ENCODE measurements around the gene PCSK7. TPM values are rescaled to one million over a fixed set of nuclear protein-coding genes. Genes with fewer than 3 reads are reported as not detected.
"Not testable (repeated sequence)": the region's sequence is repeated elsewhere in the genome, so short reads cannot be mapped to it uniquely, and the experiment has no call there.

PCSK7 gene
- total RNA-seq, 2 experiments from 2014 or later: 98.8 to 107 TPM

- H3K27ac Mint-ChIP-seq: no peak overlapping the region
- DNase-seq: no peak
- POLR2A ChIA-PET: no interaction called here
Observed at GRCh38 chr11:117185736-117186430, 46.0 kb downstream of the PCSK7 start.

GRCh38 chr11:117183724-117184349 is 48.0 kb downstream of the PCSK7 start:
- H3K4me3 Mint-ChIP-seq: no peak overlapping the region
- no peak overlapping the region for H3K27ac Mint-ChIP-seq
- H3K9me3 Mint-ChIP-seq: no peaks in the 10 kb centered on the region
- ChIA-PET CTCF (interaction anchor here (1.1 to 8.8 kb wide), 2 partner anchors 13 to 46 kb away, joined by 3 to 125 read pairs; partner anchors contain the start of genes PCSK7 and RNF214), POLR2A (interaction anchor here (1.5 kb wide), 1 partner anchor 13 kb away, joined by 5 read pairs; no protein-coding TSS in a partner anchor)
- DNase-seq (no peak), ATAC-seq (no peak)
- no peak for TF ChIP-seq CTCF (IDR thresholded peaks at IDR 0.05)
- H3K4me1 Mint-ChIP-seq (ENCODE audit: low read depth): peaks cover 18% of the 10 kb centered on the region
- intact Hi-C loops (cut with micrococcal nuclease): no loop called here
- H3K36me3 Mint-ChIP-seq (ENCODE audit: low read depth): no peaks in the 10 kb centered on the region
- H3K27me3 Mint-ChIP-seq: no peaks in the 10 kb centered on the region

More at GRCh38 chr11:117185736-117186430, 46.0 kb downstream of the PCSK7 start:
- Mint-ChIP-seq H3K36me3 (ENCODE audit: low read depth) (no peaks in the 10 kb centered on the region), H3K9me3 (no peaks in the 10 kb centered on the region), H3K27me3 (no peaks in the 10 kb centered on the region), H3K4me3 (no peak overlapping the region), H3K4me1 (ENCODE audit: low read depth) (peaks cover 3% of the 10 kb centered on the region)
- CTCF ChIA-PET: interaction anchor here (1.1 kb wide), 1 partner anchor 39 kb away, joined by 3 read pairs; no protein-coding TSS in a partner anchor
- intact Hi-C loops (cut with micrococcal nuclease): no loop called here
- no peak for TF ChIP-seq CTCF (IDR thresholded peaks at IDR 0.05)
- no peak for ATAC-seq

- H3K36me3 Mint-ChIP-seq (ENCODE audit: low read depth); intact Hi-C loops (cut with micrococcal nuclease); H3K4me3 Mint-ChIP-seq; H3K27me3 Mint-ChIP-seq; H3K27ac Mint-ChIP-seq; H3K9me3 Mint-ChIP-seq; DNase-seq; ATAC-seq: not testable (repeated sequence)
- ChIA-PET CTCF (interaction anchor here (1.1 to 8.8 kb wide), 2 partner anchors 14 to 46 kb away, joined by 3 to 125 read pairs; partner anchors contain the start of genes PCSK7 and RNF214), POLR2A (interaction anchor here (1.5 kb wide), 1 partner anchor 14 kb away, joined by 5 read pairs; no protein-coding TSS in a partner anchor)
- peaks cover 22% of the 10 kb centered on the region for H3K4me1 Mint-ChIP-seq (ENCODE audit: low read depth)
Observed at GRCh38 chr11:117183178-117183577, 48.7 kb downstream of the PCSK7 start.

- H3K9me3 Mint-ChIP-seq: no peaks in the 10 kb centered on the region
- H3K36me3 Mint-ChIP-seq (ENCODE audit: low read depth): no peaks in the 10 kb centered on the region
- H3K27me3 Mint-ChIP-seq: no peaks in the 10 kb centered on the region
- peaks cover 28% of the 10 kb centered on the region for H3K4me1 Mint-ChIP-seq (ENCODE audit: low read depth)
- no peak for TF ChIP-seq CTCF (IDR thresholded peaks at IDR 0.05)
- H3K27ac Mint-ChIP-seq: no peak overlapping the region
- CTCF ChIA-PET: interaction anchor here (1.8 to 8.8 kb wide), 4 partner anchors 11 to 47 kb away, joined by 4 to 125 read pairs (median 23); partner anchors contain the start of genes PCSK7 and RNF214
- DNase-seq (no peak), ATAC-seq (no peak)
- POLR2A ChIA-PET: interaction anchor here (1.0 to 1.5 kb wide), 2 partner anchors 15 to 409 kb away, joined by 3 to 5 read pairs; partner anchors contain the start of gene BUD13
- intact Hi-C loops (cut with micrococcal nuclease): no loop called here
- no peak overlapping the region for H3K4me3 Mint-ChIP-seq
Observed at GRCh38 chr11:117182551-117182935, 49.3 kb downstream of the PCSK7 start.

GRCh38 chr11:117181586-117182550 is 50.0 kb downstream of the PCSK7 start:
- intact Hi-C loops (cut with micrococcal nuclease): no loop called here
- ChIA-PET POLR2A (interaction anchor here (1.0 to 4.2 kb wide), 5 partner anchors 9 to 409 kb away, joined by 3 to 29 read pairs (median 7); partner anchors contain the start of genes BUD13, PCSK7 and RNF214), CTCF (interaction anchor here (0.6 to 8.8 kb wide), 14 partner anchors 9 to 147 kb away, joined by 3 to 125 read pairs (median 5); partner anchors contain the start of genes PCSK7 and RNF214)
- H3K4me3 Mint-ChIP-seq: no peak overlapping the region
- TF ChIP-seq CTCF (IDR thresholded peaks at IDR 0.05): peak; percentile 44
- H3K27me3 Mint-ChIP-seq: no peaks in the 10 kb centered on the region
- no peak for ATAC-seq
- no peaks in the 10 kb centered on the region for H3K9me3 Mint-ChIP-seq
- no peak overlapping the region for H3K27ac Mint-ChIP-seq
- no peaks in the 10 kb centered on the region for H3K36me3 Mint-ChIP-seq (ENCODE audit: low read depth)
- H3K4me1 Mint-ChIP-seq (ENCODE audit: low read depth): peaks cover 28% of the 10 kb centered on the region
- DNase-seq: no peak
